Stomach (tissue), 9 donors: Measurements from ENCODE around the gene HAO2. TPM values are rescaled to one million over a fixed set of nuclear protein-coding genes. Genes with fewer than 3 reads are reported as not detected.

Experiments used
- DNase-seq, 2 donors: peaks; one replicate each; pipeline versions ENCODE4 v3.0.0 to v3.0.0-alpha.2; 2013 to 2019
- H3K27ac ChIP-seq, 5 donors: fragments of 200-600 bp in 4 of 5; sonication (generic) in 4 of 5; one replicate each; pipeline ENCODE4 v1.5.1; 2013 to 2019; ENCODE audit warnings: mild to moderate bottlenecking in 1 of 5, moderate library complexity in 1 of 5
- H3K27me3 ChIP-seq, 3 donors: fragments of 200-600 bp; sonication (generic); one replicate each; pipeline ENCODE4 v1.5.1; 2017 to 2019; ENCODE audit warnings: mixed run types in 1 of 3
- H3K36me3 ChIP-seq, 4 donors: fragments of 200-600 bp; sonication (generic); 1 replicate in 3 of 4; 2 replicates in 1 of 4; pipeline ENCODE4 v1.5.1; 2016 to 2019
- H3K4me1 ChIP-seq, 4 donors: fragments of 200-600 bp; sonication (generic); one replicate each; pipeline ENCODE4 v1.5.1; 2016 to 2019
- H3K4me3 ChIP-seq, 4 donors: fragments of 200-600 bp; sonication (generic) in 3 of 4; one replicate each; pipeline ENCODE4 v1.5.1; 2016 to 2019; ENCODE audit warnings: mild to moderate bottlenecking in 1 of 4
- H3K9me3 ChIP-seq, 4 donors: fragments of 200-600 bp; sonication (generic); one replicate each; pipeline ENCODE4 v1.5.1; 2016 to 2019
- EP300 ChIP-seq: sonication (generic); formaldehyde crosslinking; IDR thresholded peaks from one replicate; pipeline ENCODE4 v1.6.1; 2017; ENCODE audit warnings: antibody characterized with exemption
- POLR2A ChIP-seq, 4 donors: fragments of 450-650 bp; IDR thresholded peaks; one replicate each; pipeline ENCODE4 v1.6.1; 2016; ENCODE audit warnings: antibody characterized with exemption in 4 of 4, control low read depth in 2 of 4, mild to moderate bottlenecking in 1 of 4, moderate library complexity in 1 of 4
- POLR2AphosphoS5 ChIP-seq, 3 donors: sonication (generic); formaldehyde crosslinking; IDR thresholded peaks; one replicate each; pipeline ENCODE4 v1.6.1; 2016; ENCODE audit warnings: antibody characterized with exemption in 3 of 3
- WGBS, 5 donors: extraction: QIAGEN DNeasy Blood & Tissue Kit in 3 of 5; methylation state at CpG; one replicate each; pipeline versions ENCODE4 v1.1.5 to v1.1.7; 2013 to 2018; 5-methylcytosine and 5-hydroxymethylcytosine counted together
- intact Hi-C: fragments of 100-400 bp; cut with DNase I; formaldehyde crosslinking; loops from one replicate; pipeline ENCODE4 v1.15.1; 2023; ENCODE audit warnings: low total_unique reads
- polyA plus RNA-seq, 3 donors: library from polyadenylated mRNA; stranded (reverse); fragments of 200-250 nt; gene quantifications; one replicate each; pipeline ENCODE4 v1.2.3, GENCODE V29; 2013
- total RNA-seq, 5 donors: library from RNA; depleted of rRNA; stranded (reverse); fragments of >200 nt; gene quantifications; one replicate each; pipeline versions ENCODE4 v1.1.0 to v1.2.3, GENCODE V29; 2014 to 2016
- TF ChIP-seq, protein P1 (sequence below), 7 experiments: fragments of 450-650 bp in 4 of 7; fragments of 200-600 bp in 3 of 7; sonication (generic) in 3 of 7; IDR thresholded peaks; one replicate each; pipeline ENCODE4 v1.5.1; 2016 to 2019; ENCODE audit warnings: antibody characterized with exemption in 7 of 7, control low read depth in 2 of 7, mild to moderate bottlenecking in 1 of 7
- donor health status: healthy with polysubstance abuse.
- donor health status: Bipolar disorder and iron deficiency.
- donor health status: healthy.

Gene HAO2
- total and polyA plus RNA-seq, 8 donors, result 0.73 TPM; not detected in 7

DNA sequence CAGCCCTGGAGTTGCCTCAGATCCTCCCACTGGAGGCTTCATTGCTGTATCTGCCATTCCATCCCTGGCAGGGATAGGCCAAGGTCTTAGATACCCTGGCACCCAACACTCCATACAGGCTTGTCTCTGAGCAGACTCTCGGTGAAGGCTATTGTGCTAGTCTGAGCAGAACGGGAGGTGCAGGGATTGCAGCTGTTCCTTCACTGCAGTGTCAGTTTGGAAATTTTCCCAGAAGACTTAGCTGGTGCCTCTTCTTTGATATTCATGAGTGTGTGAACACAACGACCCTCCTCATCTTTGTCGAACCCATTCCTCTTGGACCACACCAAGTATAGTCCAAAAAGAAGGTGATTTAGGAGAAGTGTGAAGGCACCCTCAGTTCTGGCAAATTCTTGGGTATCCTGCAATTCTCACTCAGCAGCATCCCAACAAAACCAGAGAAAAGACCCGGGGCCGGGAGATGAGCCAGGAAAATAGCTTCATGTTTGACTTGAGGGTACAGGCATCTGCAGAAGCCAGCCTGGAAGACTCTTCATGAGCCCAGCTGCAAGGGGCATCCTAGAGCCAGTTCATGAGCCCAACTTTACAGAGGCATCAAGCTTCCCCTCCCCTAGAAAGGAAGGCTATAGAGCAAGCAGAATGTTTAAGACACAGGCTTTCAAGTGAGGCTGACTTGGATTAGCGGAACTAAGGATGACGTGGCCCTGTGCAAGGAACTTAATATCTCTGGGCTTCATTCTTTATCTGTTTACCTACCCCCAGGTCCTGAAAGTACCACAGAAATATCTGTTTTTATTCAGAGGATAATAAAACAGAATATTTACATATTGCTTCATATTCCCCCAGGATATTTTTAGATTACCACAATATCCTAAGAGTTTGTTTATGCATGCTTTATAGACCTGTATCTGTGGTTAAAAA is 38.8 kb upstream of the HAO2 start:
- Histone ChIP-seq H3K4me3 (no peak overlapping the region), H3K4me1 (peaks cover 5 to 15% (median 13%) of the 10 kb centered on the region in 4 donors), H3K36me3 (no peaks in the 10 kb centered on the region), H3K27me3 (peaks cover 0 to 8% (median 6%) of the 10 kb centered on the region in 3 donors), H3K9me3 (no peaks in the 10 kb centered on the region), H3K27ac (no peak overlapping the region)
- 70 to 79% (median 73%) methylated on average over 8 of the region's 8 CpGs for WGBS, 5 donors
- DNase-seq, result peak in 1 of 2 donors; percentile 13
- intact Hi-C loops, result no loop called here
- TF ChIP-seq POLR2A (IDR thresholded peaks at IDR 0.05), result no peak

- intact Hi-C loops, result no loop called here
- no peaks in the 10 kb centered on the region for H3K9me3 ChIP-seq
- H3K4me1 ChIP-seq, result peaks cover 5 to 15% (median 13%) of the 10 kb centered on the region in 4 donors
- H3K36me3 ChIP-seq, result no peaks in the 10 kb centered on the region
- TF ChIP-seq, protein P1, sequence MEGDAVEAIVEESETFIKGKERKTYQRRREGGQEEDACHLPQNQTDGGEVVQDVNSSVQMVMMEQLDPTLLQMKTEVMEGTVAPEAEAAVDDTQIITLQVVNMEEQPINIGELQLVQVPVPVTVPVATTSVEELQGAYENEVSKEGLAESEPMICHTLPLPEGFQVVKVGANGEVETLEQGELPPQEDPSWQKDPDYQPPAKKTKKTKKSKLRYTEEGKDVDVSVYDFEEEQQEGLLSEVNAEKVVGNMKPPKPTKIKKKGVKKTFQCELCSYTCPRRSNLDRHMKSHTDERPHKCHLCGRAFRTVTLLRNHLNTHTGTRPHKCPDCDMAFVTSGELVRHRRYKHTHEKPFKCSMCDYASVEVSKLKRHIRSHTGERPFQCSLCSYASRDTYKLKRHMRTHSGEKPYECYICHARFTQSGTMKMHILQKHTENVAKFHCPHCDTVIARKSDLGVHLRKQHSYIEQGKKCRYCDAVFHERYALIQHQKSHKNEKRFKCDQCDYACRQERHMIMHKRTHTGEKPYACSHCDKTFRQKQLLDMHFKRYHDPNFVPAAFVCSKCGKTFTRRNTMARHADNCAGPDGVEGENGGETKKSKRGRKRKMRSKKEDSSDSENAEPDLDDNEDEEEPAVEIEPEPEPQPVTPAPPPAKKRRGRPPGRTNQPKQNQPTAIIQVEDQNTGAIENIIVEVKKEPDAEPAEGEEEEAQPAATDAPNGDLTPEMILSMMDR (IDR thresholded peaks at IDR 0.05), result no peak
- TF ChIP-seq POLR2A (IDR thresholded peaks at IDR 0.05), result no peak
- TF ChIP-seq EP300, result no peak
- TF ChIP-seq POLR2AphosphoS5 (IDR thresholded peaks at IDR 0.05), result no peak
- H3K27me3 ChIP-seq, result peaks cover 0 to 8% (median 6%) of the 10 kb centered on the region in 3 donors
- H3K27ac ChIP-seq, result no peak overlapping the region
- H3K4me3 ChIP-seq, result no peak overlapping the region
- WGBS, 5 donors, result 55 to 69% (median 58%) methylated on average over 6 of the region's 6 CpGs
- no peak for DNase-seq
Measured at GRCh38 chr1:119330466-119331189, 38.0 kb upstream of the HAO2 start.

GRCh38 chr1:119331190-119331515 is 37.4 kb upstream of the HAO2 start:
- Histone ChIP-seq H3K27me3 (peaks cover 0 to 8% (median 6%) of the 10 kb centered on the region in 3 donors), H3K36me3 (no peaks in the 10 kb centered on the region), H3K4me3 (no peak overlapping the region), H3K9me3 (no peaks in the 10 kb centered on the region), H3K4me1 (peaks cover 5 to 15% (median 13%) of the 10 kb centered on the region in 4 donors), H3K27ac (no peak overlapping the region)
- intact Hi-C loops, result no loop called here
- 75 to 82% (median 79%) methylated on average over 6 of the region's 6 CpGs for WGBS, 5 donors
- no peak for DNase-seq
- TF ChIP-seq POLR2AphosphoS5 (IDR thresholded peaks at IDR 0.05), result no peak

GRCh38 chr1:119331915-119332314 is 36.7 kb upstream of the HAO2 start:
- no peak overlapping the region for H3K4me3 ChIP-seq
- peaks cover 5 to 12% (median 11%) of the 10 kb centered on the region in 4 donors for H3K4me1 ChIP-seq
- no peaks in the 10 kb centered on the region for H3K36me3 ChIP-seq
- no peak for DNase-seq
- peaks cover 0 to 8% (median 6%) of the 10 kb centered on the region in 3 donors for H3K27me3 ChIP-seq
- intact Hi-C loops, result no loop called here
- WGBS, 5 donors, result 50 to 92% (median 78%) methylated on average over 1 of the region's 1 CpG
- no peak for TF ChIP-seq POLR2A (IDR thresholded peaks at IDR 0.05)
- TF ChIP-seq, protein P1 (IDR thresholded peaks at IDR 0.05), result no peak
- no peaks in the 10 kb centered on the region for H3K9me3 ChIP-seq
- H3K27ac ChIP-seq, result no peak overlapping the region

GRCh38 chr1:119332622-119333021 is 36.0 kb upstream of the HAO2 start:
- intact Hi-C loops, result no loop called here
- 73 to 82% (median 76%) methylated on average over 6 of the region's 6 CpGs for WGBS, 5 donors
- no peak overlapping the region for H3K27ac ChIP-seq
- no peak for DNase-seq
- TF ChIP-seq POLR2A (IDR thresholded peaks at IDR 0.05), result no peak
- TF ChIP-seq EP300, result no peak
- TF ChIP-seq, protein P1 (IDR thresholded peaks at IDR 0.05), result no peak
- H3K4me3 ChIP-seq, result no peak overlapping the region
- peaks cover 3 to 5% (median 4%) of the 10 kb centered on the region in 4 donors for H3K4me1 ChIP-seq
- H3K36me3 ChIP-seq, result no peaks in the 10 kb centered on the region
- peaks cover 0 to 2% (median under 1%) of the 10 kb centered on the region in 3 donors for H3K27me3 ChIP-seq
- H3K9me3 ChIP-seq, result no peaks in the 10 kb centered on the region
